VCaP (cell line): ENCODE data around the gene KRT24.

Experiments used
- H3K27ac ChIP-seq: fragments of 450-650 bp; 2 replicates; pipeline ENCODE4 v1.5.1; 2017
- CTCF ChIP-seq: fragments of 450-650 bp; conservative IDR thresholded peaks from 2 replicates; pipeline ENCODE4 v1.5.1; 2017; ENCODE audit warnings: mild to moderate bottlenecking, moderate library complexity

Gene KRT24

GRCh38 chr17:40714473-40714872 lies 10.9 kb upstream of the KRT24 start:
- no peak overlapping the region for H3K27ac ChIP-seq
- 0 out of 2 replicates have a peak, but pooled peaks have one; percentile 15 for TF ChIP-seq CTCF

- H3K27ac ChIP-seq = no peak overlapping the region
- no peak for TF ChIP-seq CTCF
Measured at GRCh38 chr17:40707745-40708144, 4.2 kb upstream of the KRT24 start.

- no peak overlapping the region for H3K27ac ChIP-seq
- TF ChIP-seq CTCF = no peak
Measured at GRCh38 chr17:40705584-40705983, 2.0 kb upstream of the KRT24 start.

- H3K27ac ChIP-seq = peak overlapping the region; percentile 48; the same call in 1 of the 2 replicates
- TF ChIP-seq CTCF = no peak
Measured at GRCh38 chr17:40702271-40702670, 1.3 kb downstream of the KRT24 start.

GRCh38 chr17:40699853-40700252 lies 3.7 kb downstream of the KRT24 start:
- no peak overlapping the region for H3K27ac ChIP-seq
- TF ChIP-seq CTCF = no peak

GRCh38 chr17:40699371-40699770 lies 4.2 kb downstream of the KRT24 start:
- TF ChIP-seq CTCF = no peak
- H3K27ac ChIP-seq = no peak overlapping the region

GRCh38 chr17:40697297-40697696 lies 6.3 kb downstream of the KRT24 start:
- no peak for TF ChIP-seq CTCF
- H3K27ac ChIP-seq = peak overlapping the region; percentile 82
